GM21423 (cell line): ENCODE results near the gene TSPAN33.
"Not testable (repeated sequence)": the region's sequence is repeated elsewhere in the genome, so short reads cannot be mapped to it uniquely, and the experiment has no call there.

Experiments used
- ATAC-seq: cut with Tn5 transposase; IDR thresholded peaks from one replicate; pipeline ENCODE4 v1.9.1; 2021; ENCODE audit warnings: mild to moderate bottlenecking, moderate library complexity; ENCODE audit not compliant: unreplicated experiment

Gene TSPAN33

DNA sequence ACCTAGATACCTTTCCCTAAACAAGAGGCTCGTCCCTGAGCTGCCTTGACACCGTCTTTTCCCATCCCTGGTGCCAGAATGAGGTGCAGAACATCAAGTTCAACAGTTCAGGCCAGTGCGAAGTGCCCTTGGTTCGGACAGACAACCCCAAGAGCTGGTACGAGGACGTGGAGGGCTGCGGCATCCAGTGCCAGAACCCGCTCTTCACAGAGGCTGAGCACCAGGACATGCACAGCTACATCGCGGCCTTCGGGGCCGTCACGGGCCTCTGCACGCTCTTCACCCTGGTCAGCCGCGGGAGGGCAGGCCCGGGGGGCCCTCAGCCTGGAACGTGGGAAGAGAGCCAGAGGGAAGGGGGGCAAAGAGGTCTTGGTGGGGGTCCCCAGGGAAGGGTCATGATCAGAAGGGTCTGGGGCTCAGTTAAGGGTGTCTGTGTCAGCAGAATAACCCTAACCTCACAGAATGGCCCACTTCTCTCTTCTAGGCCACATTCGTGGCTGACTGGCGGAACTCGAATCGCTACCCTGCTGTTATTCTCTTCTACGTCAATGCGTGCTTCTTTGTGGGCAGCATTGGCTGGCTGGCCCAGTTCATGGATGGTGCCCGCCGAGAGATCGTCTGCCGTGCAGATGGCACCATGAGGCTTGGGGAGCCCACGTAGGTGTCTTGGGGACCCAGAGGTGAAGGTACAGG, 60.8 kb downstream of the TSPAN33 start:
- ATAC-seq, result no peak

DNA sequence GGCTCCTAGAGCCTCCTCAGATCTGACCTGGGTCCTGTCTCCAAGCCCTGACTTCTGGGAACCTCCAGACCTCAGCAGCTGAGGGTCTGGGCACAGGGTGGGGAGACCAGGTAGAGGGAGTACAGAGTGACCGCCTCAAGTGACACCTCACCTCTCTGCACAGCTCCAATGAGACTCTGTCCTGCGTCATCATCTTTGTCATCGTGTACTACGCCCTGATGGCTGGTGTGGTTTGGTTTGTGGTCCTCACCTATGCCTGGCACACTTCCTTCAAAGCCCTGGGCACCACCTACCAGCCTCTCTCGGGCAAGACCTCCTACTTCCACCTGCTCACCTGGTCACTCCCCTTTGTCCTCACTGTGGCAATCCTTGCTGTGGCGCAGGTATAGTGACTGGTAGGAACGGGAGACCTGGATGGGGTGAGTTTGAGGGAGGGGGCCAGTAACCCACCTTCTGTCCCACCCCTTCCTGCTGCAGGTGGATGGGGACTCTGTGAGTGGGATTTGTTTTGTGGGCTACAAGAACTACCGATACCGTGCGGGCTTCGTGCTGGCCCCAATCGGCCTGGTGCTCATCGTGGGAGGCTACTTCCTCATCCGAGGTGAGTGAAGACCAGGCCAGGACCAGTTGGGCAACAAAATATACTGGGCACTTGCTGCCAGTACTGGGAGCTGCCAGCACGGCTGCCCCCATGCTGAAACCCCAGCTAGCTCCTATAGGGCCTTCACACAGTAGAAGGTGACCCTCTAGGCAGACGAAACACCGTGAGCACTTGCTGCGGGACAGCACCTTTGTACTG, 61.7 kb downstream of the TSPAN33 start:
- ATAC-seq, result no peak

DNA sequence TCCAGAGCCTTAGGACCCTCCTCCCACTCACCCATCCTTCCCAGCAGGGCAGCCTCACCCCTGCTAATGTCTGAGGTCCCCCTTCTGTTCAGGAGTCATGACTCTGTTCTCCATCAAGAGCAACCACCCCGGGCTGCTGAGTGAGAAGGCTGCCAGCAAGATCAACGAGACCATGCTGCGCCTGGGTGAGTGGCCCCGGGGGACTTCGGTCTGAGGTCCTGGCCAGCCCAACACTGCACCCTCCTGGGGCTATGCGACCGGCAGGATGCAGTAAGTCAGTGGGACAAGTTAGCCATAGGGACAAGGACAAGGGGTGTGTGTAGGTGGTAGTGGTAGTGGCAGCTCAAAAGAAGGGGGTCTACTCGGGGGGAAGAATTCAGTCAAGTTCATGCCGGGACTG, 64.2 kb downstream of the TSPAN33 start:
- no peak for ATAC-seq

DNA sequence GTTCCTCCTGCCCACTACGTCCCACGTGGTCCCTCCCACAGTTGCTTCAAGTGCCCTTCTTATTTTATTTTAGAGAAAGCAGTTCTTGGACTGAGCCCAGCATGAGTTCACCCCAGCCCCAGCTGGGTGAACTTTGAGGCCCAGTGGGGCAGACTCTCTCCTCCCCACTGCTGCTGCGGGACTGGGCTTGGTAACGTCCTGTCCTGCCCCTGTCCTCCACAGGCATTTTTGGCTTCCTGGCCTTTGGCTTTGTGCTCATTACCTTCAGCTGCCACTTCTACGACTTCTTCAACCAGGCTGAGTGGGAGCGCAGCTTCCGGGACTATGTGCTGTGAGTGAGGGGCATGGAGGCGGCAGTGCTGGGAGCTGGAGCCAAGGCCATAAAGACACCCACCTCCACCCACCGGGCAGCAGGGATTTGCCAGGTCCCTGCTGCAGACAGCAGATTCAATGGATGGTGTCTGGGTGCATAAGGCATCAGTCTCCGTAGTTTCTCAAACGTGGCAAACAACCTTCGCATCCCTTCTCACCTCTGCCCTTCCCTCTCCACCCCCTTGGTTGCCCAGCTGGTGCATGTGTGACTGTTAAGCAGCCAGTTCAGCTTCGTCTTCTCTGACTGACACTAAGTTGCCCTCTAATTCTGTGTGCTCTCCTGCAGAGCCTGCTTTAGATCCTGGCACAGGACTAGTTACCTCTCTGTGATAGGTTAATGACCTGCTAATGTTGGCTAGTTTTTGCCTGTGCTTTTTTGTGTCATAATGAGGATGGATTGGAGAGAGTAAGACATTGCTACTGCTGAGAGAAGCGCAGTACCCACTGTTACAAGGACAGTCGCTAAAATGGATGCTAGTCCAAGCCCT, 64.8 kb downstream of the TSPAN33 start:
- ATAC-seq, result no peak

DNA sequence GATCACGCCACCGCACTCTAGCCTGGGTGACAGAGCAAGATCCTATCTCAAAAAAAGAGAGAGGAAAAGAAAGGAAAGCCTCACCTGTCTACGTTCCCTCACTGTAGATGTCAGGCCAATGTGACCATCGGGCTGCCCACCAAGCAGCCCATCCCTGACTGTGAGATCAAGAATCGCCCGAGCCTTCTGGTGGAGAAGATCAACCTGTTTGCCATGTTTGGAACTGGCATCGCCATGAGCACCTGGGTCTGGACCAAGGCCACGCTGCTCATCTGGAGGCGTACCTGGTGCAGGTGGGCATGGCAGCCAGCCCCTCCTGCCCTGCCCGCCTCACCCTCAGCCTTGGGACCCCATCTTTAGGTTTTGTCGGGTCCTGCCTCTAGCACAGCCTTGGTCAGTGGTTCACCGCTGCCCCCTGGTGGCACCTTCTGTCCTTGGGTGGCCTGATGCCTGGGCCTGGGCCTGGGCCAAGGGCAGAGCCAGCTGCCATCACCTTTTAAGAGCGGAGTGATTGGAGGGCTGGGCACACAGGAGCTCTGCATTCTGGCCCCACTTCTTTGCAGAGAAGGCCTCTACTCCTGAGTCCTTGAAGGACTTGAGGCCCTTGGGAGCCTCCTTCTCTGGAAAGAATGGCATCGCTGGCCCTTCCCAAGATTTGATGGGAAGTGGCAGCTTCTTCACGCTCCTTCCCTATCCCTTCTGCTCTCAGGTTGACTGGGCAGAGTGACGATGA, 65.9 kb downstream of the TSPAN33 start:
- no peak for ATAC-seq

DNA sequence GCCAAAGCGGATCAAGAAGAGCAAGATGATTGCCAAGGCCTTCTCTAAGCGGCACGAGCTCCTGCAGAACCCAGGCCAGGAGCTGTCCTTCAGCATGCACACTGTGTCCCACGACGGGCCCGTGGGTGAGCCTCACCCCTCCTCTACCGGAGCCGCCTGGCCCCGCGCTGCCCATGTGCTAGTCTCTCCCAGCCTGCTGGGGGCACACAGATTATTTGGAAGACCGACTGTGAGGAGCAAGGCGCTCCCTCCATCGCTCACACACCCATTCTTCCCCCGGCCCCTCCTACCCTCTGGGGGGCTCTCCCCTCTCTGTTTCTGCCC, 66.4 kb downstream of the TSPAN33 start:
- ATAC-seq, result no peak

DNA sequence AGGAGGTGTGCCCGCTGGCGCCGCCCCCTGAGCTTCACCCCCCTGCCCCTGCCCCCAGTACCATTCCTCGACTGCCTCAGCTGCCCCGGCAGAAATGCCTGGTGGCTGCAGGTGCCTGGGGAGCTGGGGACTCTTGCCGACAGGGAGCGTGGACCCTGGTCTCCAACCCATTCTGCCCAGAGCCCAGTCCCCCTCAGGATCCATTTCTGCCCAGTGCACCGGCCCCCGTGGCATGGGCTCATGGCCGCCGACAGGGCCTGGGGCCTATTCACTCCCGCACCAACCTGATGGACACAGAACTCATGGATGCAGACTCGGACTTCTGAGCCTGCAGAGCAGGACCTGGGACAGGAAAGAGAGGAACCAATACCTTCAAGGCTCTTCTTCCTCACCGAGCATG, 67.6 kb downstream of the TSPAN33 start:
- ATAC-seq, result no peak

DNA sequence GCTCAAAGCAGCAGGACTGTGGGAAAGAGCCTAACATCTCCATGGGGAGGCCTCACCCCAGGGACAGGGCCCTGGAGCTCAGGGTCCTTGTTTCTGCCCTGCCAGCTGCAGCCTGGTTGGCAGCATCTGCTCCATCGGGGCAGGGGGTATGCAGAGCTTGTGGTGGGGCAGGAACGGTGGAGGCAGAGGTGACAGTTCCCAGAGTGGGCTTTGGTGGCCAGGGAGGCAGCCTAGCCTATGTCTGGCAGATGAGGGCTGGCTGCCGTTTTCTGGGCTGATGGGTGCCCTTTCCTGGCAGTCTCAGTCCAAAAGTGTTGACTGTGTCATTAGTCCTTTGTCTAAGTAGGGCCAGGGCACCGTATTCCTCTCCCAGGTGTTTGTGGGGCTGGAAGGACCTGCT, 68.1 kb downstream of the TSPAN33 start:
- ATAC-seq, result no peak

DNA sequence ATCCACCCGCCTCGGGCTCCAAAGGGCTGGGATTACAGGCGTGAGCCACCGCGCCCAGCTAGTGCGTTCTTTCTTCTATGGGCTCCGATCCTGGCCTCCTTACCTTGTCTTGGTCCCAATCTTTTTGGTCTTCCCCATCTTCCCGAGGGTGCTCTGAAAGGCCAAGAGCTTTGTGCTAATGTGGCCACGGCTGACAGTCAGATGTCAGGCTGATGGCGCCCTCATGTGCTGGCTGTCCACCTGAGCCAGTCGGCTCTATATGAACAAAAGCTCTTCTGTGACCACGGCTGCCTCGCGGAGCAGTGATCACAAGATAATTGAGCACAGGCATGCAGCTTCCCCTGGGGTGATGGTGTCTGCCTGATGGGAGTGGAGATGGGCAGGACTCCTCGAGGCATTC, 69.3 kb downstream of the TSPAN33 start:
- no peak for ATAC-seq

DNA sequence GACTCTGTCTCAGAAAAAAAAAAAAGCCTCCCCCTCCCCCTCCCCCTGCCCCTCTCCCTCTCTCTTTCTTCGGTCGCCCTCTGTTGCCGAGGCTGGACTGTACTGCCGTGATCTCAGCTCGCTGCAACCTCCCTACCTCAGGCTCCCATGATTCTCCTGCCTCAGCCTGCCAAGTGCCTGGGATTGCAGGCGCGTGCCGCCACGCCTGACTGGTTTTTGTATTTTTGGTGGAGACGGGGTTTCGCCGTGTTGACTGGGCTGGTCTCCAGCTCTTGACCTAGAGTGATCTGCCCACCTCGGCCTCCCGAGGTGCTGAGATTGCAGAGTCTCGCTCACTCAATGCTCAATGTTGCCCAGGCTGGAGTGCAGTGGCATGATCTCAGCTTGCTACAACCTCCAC, 71.2 kb downstream of the TSPAN33 start:
- not testable (repeated sequence) for ATAC-seq

DNA sequence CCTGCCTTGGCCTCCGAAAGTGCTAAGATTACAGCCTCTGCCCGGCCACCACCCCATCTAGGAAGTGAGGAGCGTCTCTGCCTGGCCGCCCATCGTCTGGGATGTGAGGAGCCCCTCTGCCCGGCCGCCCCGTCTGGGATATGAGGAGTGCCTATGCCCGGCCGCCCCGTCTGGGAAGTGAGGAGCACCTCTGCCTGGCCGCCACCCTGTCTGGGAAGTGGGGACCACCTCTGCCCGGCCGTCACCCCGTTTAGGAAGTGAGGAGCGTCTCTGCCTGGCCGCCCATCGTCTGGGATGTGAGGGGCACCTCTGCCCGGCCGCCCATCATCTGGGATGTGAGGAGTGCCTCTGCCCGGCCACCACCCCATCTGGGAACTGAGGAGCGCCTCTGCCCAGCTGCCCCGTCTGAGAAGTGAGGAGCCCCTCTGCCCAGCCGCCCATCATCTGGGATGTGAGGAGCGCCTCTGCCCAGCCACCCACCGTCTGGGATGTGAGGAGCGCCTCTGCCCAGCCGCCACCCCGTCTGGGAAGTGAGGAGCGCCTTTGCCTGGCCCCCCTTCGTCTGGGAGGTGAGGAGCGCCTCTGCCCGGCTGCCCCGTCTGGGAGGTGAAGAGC, 71.7 kb downstream of the TSPAN33 start:
- not testable (repeated sequence) for ATAC-seq

DNA sequence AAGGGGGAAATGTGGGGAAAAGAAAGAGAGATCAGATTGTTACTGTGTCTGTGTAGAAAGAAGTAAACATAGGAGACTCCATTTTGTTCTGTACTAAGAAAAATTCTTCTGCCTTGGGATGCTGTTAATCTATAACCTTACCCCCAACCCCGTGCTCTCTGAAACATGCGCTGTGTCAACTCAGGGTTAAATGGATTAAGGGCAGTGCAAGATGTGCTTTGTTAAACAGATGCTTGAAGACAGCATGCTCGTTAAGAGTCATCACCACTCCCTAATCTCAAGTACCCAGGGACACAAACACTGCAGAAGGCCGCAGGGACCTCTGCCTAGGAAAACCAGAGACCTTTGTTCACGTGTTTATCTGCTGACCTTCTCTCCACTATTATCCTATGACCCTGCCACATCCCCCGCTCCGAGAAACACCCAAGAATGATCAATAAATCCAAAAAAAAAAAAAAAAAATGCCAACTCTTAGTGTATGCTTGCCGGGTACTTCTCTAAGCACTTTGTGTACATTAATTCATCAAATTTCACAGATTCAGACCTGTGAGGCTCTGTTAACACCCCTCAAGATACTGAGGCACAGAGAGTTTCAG, 72.4 kb downstream of the TSPAN33 start:
- not testable (repeated sequence) for ATAC-seq

DNA sequence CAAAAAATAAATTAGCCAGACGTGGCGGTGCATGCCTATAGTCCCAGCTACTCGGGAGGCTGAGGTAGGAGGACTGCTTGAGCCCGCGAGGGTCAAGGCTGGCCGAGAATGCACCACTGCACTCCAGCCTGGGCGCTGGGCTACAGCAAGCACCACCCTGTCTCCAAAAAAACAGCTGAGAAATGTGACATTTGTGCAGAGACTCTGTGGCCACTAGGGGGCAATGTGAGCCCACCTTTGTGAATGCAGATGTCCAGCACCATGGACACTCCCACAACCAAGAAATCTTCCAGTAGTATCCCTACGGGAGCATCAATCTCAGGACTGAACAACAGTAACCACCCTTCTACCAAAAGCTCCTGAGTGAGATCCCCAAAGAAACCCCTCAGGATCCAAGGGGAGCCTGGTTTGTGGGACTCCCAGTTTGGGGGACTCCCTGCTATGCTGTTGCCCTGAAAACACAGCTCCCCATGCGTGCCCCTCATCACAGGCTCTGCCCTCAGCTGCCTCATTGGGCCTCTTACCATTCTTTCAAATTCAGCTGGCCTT, 74.1 kb downstream of the TSPAN33 start:
- peak; percentile 64 for ATAC-seq

DNA sequence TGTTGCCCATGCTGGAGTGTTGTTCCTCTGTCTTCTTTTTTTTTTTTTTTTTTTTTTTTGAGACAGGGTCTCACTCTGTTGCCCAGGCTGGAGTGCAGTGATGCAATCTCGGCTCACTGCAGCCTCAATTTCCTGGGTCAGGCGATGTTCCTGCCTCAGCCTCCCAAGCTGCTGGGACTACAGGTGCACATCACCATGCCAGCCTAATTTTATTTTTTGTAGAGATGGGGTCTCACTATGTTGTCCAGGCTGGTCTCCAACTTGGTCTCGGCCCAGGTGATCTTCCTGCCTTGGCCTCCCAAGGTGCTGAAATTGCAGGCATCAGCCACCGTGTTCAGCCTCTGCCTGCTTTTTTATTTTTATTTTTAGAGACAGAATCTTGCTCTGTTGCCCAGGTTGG, 74.7 kb downstream of the TSPAN33 start:
- ATAC-seq, result not testable (repeated sequence)
